Limb (tissue), 2 donors: ENCODE data around the gene MAMSTR.
A peak's percentile ranks its signal among the peaks of the same experiment; 100 is the strongest.
"Not testable (repeated sequence)": the region's sequence is repeated elsewhere in the genome, so short reads cannot be mapped to it uniquely, and the experiment has no call there.

Source experiments
- DNase-seq, 2 donors: peaks; one replicate each; pipeline ENCODE4 v3.0.0-alpha.2; 2016; ENCODE audit errors: extremely low spot score in 2 of 2

The MAMSTR gene

DNA sequence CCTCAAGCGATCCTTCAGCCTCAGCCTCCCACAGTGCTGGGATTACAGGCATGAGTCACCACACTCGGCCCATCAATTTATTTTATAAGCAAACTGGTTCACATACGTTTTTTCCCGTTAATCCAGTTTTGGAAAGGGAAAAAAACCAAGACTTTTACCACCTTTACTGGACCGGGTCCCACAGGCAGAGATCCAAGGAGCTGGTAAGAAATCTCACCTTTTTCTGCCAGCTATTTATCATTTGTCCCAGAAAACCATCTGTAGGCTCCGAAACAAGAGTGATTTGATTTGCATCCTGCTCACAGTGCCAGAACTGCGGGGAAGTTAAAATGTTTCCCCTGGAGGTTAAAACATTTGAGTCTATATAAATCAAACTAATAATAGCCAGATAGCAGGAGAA lies 30.1 kb downstream of the MAMSTR start:
- no peak for DNase-seq

GRCh38 chr19:48687776-48688175 lies 31.7 kb downstream of the MAMSTR start:
- no peak for DNase-seq

DNA sequence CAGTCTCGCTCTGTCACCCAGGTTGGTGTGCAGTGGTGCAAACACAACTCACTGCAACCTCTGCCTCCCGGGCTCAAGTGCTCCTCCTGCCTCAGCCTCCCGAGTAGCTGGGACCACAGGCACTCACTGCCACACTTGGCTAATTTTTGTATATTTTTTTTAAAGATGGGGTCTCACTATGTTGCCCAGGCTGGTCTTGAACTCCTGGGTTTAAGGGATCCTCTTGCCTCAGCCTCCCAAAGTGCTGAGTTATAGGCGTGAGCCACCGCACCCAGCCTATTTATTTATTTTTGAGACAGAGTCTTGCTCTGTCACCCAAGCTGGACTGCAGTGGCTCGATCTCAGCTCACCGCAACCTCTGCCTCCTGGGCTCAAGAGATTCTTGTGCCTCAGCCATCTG lies 32.9 kb downstream of the MAMSTR start:
- DNase-seq, result not testable (repeated sequence)

DNA sequence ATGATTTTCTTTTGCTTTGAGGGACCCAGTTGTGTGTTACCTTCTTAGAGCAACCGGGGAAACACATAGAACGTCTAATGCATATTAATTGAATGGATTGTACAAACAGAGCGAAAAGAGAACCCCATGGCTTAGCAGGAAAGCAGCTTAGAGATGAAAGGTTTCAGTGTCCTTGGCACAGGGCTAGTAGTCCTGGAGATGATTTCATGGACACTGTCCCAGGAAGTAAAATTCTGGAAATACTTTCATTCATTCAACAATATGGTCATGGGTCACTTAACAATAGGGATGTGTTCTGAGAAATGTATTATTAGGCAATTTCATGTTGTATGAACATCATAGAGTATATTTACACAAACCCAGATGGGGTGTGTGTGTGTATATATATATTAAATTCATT lies 33.4 kb downstream of the MAMSTR start:
- DNase-seq, result no peak

GRCh38 chr19:48685583-48685982 lies 33.9 kb downstream of the MAMSTR start:
- no peak for DNase-seq

- peak; percentile 61 to 73 for DNase-seq
Observed at GRCh38 chr19:48683349-48683748, 36.2 kb downstream of the MAMSTR start.

DNA sequence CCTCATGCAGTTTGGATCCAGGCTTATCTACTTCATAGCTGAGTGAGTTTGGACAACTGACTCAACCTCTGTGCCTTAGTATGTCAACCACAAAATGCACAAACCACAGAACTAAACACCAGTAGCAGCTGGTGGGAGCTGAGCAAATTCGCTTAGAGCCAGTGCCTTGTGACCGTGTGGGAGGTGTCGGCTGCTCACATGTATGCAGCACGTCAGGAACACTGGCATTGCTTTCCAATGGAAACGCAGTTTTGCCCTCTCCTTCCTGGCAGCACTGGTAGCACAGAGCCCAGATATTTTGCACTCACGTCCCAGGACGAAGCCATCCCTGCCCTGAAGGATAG lies 38.4 kb downstream of the MAMSTR start:
- DNase-seq, result no peak

DNA sequence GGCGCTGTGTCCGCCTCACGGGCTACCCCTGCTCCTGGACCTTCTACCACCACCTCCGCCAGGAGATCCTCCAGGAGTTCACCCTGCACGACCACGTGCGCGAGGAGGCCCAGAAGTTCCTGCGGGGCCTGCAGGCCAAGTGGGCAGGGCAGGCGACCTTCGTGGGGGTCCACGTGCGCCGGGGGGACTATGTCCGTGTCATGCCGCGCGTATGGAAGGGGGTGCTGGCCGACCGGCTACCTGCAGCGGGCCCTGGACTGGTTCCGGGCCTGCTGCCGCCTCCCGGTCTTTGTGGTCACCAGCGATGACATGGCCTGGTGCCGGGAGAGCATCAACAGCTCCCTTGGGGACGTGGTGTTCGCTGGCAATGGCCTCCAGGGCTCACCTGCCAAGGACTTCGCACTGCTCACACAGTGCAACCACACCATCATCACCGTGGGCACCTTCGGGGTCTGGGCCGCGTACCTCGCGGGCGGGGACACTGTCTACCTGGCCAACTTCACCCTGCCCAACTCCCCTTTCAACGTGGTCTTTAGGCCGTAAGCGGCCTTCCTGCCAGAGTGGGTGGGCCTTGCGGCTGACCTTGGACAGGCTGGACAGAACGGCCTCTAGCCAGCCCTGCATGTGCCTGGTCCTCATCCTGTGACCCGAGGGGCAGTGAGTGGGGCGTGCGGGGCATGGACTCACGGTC lies 38.9 kb downstream of the MAMSTR start:
- no peak for DNase-seq

- DNase-seq, result not testable (repeated sequence)
Observed at GRCh38 chr19:48680006-48680405, 39.5 kb downstream of the MAMSTR start.

- no peak for DNase-seq
Observed at GRCh38 chr19:48678201-48678600, 41.3 kb downstream of the MAMSTR start.

DNA sequence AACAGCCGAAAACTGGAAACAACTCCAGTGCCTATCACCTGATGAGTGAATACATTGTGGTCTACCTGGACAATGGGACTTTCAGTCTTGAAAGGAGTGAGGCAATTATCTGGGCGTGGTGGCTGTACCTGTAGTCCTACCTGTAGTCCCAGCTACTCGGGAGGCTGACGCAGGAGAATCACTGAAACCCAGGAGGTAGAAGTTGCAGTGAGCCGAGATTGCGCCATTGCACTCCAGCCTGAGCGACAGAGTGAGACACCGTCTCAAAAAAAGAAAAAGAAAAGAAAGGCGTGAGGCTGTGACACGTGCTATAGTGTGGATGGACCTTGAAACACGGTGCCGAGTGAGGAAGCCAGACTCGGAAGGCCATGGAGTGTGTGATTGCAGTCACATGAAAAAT lies 42.6 kb downstream of the MAMSTR start:
- DNase-seq, result no peak

DNA sequence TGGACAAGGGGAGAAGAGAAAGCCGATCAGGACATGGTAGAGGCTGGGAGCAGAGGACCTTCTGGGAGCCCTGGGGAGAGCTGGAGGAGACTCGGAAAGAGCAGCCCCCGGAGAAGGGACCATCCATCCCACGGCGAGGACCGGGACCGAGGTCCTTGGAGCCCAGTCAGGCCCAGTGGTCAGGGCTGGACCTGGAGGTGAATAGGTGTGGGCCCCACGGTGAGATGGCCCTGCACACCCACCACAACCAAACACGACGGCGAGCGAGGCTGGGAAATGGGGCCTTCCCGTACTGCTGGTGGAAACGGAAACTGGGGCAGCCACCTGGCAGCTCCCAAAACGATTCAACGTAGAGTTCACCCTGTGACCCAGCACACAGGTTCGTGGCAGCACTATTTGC lies 43.0 kb downstream of the MAMSTR start:
- no peak for DNase-seq

DNA sequence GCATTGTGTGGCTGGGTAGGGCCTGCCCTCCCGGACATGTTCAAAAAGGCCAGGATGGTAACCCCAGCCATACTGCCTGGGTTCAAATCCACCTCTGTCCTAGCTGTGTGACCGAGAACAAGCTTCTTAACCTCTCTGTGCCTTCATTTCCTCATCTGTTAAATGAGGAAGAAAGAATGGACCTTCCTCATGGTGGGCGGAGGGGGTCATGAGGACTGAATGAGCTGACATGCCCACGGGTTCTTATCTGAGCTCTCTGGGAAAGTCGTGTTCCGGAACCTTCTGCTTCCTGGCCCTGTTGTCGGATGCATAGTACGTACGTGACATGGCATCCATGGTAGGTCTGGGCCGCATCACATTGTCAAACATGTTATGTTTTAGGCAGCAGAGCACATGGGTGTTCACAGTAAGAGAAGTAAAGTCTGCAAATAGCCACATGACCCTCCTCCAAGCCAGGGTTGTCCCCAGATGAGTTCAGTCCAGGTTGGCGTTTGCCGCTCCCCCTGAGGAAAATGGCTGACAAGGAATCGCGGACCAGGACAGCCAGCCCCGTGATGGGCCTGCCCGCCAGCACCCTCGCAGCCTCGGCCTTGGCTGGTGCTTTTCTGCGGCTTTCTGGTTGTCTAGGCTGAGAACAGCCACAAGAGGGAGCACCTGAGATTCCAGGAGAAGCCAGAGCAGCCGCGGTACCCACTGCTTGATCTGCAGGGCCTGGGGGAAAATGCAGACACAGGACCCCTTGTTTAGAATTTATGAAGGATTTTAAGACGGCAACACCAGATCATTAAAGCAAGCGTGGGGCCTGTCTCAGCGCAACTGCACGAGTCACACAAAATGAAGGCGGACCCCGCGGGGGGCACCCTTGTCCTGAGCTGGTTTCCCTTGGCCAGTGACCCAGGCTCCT lies 44.4 kb downstream of the MAMSTR start:
- DNase-seq, result peak; percentile 84 to 87

DNA sequence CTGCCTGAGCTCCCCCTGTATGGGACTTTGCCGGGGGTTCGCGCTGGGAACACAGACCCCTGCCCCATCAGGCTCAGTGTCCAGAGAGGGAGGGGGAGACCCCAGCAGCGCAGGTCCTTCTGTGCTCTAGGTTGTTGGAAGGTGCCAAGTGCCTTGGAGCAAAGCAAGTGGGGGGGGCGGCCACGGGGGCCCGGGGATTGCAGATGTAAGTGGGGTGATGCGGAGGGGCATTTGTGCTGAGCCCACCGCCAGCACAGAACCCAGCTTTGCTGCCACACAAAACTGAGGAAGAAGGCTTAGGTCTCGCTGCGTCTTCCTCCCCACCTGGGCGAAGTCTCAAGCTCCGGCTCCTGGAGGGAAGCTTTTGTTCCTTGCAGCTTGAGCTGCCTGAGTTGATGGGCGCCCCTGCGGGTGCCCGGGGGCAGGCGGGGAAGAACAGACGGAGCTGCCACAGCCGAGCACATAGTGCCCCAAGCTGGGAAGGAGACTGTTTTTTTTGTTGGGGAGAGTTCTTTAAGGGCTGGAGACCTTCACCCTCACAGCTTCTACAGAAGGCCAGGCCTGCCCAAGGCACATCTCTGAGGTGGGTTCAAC lies 45.2 kb downstream of the MAMSTR start:
- no peak for DNase-seq

- no peak for DNase-seq
Observed at GRCh38 chr19:48673436-48674100, 46.0 kb downstream of the MAMSTR start.

- DNase-seq, result no peak
Observed at GRCh38 chr19:48672994-48673393, 46.5 kb downstream of the MAMSTR start, which contains the start of gene NTN5. TSS of gene NTN5 (minus strand) at chr19:48673017. CDS start at chr19:48670986, 2,031 bp downstream.

- no peak for DNase-seq
Observed at GRCh38 chr19:48671446-48671995, 48.0 kb downstream of the MAMSTR start.

DNA sequence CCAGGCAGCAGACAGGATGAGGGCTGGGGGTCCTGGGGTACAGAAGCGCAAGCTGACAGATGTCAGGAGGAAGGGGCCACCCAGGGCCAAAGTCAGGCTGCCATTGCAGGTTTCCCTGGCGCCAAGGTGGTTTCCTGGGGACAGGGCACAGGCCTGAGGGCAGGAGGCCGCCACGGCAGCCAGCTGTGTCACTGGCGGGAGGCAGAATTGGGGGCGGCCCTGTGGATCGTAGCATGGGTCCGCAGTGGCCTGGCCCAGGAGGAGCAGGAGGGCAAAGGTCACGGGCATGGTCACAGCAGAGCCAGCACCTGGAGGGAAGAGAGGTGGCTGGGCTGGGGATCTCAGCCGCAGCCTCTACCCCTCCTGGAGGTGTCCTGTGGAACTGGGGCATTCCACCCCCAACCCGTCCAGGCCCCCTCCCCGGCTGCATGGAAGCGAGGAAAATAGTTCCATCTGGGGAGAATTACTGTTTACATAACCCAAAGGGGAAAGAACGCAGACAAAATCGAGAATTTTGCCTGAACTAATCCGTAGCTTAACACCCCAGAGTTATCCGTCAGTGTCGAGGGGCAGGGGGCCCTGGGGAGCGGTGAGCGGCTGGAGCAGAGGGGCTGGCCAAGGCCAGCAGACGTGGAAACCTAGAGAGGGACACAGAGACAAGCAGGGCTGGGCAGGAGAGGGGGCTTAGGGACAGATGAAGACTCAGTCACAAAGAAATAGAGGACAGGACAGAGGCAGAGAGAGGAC lies 48.7 kb downstream of the MAMSTR start:
- peak in 1 of 2 donors; percentile 13 for DNase-seq

GRCh38 chr19:48669903-48670668 lies 49.4 kb downstream of the MAMSTR start:
- no peak for DNase-seq

GRCh38 chr19:48668761-48669160 lies 50.8 kb downstream of the MAMSTR start:
- no peak for DNase-seq
